ENCODE measurements around the gene ADGRF3.
"Not testable (repeated sequence)": the region's sequence is repeated elsewhere in the genome, so short reads cannot be mapped to it uniquely, and the experiment has no call there.

Gene ADGRF3

DNA sequence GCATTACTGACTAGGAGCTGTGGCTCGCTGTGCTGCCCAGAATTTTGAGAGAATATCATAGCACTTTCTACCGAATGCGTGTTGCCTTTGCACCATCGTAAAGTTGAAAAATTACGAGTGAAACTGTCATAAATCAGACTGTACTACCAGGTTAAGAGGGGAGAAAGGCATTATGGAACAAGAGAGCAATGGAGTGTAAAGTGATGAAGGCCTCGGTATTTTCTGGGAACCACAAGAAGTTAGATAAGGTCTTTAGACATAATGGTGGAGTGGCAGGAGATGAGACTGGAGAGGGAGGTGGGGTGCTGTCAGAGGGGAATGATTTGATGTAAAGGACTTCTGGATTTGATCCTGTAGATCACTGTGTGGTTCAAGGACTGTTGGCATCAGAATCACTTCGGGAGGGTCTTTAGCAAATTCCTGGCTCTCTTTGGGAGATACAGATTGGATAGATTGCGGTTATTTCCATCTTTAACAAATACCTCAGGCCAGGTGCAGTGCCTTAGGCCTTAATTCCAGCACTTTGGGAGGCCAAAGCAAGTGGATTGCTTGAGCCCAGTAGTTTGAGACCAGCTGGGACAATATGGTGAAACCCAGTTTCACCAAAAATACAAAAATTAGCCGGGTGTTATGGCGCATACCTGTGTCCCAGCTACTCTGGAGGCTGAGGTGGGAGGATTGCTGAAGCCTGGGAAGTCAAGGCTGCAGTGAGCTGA lies 4.9 kb upstream of the ADGRF3 start:
- DNase-seq: no peak

DNA sequence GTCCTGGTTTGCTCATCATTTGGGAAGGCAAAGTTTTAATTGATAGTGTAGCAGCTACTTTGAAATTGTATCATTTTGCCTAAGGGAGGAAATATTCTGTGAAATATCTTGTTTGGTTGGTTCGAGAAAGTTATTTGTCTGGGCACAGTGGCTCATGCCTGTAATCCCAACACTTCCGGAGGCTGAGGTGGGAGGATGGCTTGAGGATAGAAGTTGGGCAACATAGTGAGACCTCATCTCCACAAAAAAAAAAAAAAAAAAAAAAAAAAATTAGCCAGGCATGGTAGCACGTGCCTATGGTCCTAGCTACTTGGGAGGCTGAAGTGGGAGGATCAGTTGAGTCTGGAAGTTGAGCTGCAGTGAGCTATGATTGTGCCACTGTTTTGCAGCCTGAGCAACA lies 3.1 kb upstream of the ADGRF3 start:
- DNase-seq: no peak

DNA sequence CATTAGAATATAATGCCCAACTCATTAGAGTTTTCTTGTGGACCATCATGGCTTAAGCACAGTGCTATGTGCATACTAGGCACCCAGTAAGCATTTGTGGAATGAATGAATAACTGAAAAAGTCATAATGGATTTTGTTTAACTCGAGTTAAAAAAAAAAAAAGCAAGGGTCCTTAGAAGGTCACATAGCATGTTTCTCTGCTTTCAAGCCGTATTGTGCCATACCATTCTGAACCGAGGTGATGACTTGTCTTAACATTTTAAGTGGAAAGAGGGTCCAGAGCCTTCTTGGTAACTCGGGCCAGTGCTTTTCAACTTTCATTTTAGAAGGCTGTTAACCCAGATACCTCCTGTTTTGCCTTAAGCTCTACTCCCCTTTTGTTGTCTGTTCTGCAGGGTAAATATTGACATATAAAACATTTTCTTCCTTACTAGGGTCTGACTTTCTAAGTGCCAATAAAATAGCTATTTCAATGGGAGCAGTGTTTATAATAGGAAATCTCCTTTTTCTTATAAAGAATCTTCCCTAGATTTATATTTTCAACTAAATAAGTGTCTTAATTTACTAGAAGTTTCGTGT lies 787 bp upstream of the ADGRF3 start:
- DNase-seq: no peak

DNA sequence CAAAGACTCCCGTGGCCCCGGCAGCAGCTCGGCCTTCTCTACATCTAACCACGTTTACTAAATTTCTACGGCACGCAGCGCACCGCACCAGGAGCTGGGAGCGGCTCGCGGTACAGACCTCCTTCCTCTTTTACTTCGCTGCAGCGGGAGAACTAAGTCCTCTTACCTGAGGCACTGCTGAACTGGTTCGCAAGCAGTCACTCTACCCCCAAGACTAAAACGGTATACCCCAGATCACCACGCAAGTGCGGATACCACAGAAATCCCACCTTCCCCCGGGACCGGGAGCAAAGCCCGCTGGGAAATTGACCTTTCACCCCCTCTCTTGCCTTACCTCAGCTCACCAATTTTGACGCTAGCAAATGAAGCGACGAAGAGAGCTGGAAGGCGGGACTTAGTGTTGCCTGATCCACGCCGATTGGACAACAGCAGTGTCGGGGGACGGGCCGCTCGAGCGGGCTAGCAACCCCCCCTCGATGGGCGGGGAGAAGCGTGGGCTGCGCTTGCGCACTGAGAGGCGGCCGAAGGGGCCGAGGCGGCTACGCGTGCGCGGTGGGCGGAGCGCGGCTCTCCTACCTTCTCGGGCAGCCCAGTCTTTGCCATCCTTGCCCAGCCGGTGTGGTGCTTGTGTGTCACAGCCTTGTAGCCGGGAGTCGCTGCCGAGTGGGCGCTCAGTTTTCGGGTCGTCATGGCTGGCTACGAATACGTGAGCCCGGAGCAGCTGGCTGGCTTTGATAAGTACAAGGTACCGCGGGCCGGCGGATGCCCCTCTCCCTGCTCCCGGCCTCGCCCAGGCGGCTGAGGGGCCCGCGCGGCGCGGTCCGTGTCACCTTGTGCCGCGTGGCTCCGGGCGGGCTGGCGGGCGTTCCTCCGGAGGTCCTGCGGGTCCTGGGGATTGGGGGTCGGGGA lies 790 bp downstream of the ADGRF3 start, which contains the start of gene SELENOI:
SELENOI (plus strand) TSS at position 599 of the 909 bp plus-strand sequence; CDS start at position 689, 90 bp downstream.
- DNase-seq: peak; percentile 99

DNA sequence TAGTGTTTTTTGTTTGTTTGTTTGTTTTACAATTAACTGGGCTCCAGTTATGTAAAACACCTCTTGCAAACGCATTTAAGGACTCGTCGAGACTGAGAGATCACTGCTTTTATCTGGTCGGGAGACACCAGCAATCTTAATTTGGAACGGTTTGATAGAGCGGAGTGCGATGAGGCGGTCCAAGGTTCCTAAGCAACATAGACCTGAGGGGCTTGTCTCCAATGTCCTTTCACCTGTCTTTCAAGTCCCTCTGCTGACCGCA lies 1.4 kb downstream of the ADGRF3 start:
- no peak for DNase-seq

DNA sequence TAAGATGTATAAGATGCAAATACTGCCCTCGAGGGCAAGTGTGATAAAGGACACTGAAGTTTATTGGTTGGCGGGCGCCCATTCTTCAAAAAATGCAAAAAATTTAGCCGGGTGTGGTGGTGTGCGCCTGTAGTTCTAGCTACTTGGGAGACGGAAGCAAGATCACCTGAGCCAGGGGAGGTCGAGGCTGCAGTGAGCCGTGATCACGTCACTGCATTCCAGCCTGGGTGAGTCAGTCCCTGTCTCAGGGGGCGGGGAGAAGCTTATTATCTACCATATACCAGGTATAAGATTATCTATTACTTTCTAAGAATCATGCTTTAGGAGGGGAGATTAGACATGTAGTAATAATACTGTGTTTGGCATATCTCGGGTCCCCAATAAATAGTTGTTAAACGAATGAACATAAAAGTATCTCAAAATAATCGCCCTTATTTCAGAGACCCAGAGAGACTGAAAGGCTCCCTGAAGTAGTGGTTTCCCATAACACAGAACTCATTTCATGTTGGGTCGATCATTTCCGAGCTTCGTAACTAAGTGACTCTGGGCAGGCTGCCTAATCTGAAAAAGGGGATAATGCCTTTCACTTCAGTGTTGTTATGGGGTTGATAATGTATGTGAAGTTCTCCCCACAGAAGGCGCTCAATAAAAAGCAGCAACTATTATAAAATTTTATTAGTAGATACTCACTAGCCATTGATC lies 1.9 kb downstream of the ADGRF3 start:
- DNase-seq: peak; percentile 14

DNA sequence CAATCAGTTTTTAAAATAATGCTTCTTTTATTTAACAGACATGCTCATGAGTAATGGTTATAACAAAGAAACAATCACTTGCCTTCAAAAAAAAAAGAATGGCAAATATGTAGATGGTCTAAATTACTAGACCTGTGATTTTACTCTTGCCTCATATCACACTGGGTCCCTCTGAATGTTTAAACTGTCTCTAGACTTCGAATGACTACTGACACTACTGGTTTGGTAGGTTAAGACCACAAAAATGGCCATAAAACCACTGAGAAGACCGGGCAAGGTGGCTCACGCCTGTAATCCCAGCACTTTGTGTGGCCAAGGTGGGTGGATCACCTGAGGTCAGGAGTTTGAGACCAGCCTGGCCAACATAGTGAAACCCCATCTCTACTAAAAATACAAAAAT lies 5.8 kb downstream of the ADGRF3 start:
- DNase-seq: no peak

DNA sequence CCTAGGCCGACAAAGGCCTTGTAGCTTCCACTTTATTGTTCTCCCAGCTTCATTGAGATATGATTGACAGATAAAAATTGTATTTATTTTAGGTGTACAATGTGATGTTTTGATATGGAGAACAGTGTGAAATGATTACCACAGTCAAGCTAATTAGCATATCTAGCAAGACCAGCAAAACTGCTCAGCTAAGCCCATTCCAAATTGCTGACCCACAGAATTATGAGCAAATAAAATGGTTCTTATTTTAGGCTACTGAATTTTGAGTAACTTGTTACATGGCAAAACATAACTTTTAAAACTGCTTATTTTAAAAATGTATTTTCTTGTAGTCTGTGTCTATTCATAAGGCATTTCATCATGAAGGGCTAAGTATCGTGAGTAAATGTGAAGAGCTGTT lies 9.3 kb downstream of the ADGRF3 start:
- no peak for DNase-seq

DNA sequence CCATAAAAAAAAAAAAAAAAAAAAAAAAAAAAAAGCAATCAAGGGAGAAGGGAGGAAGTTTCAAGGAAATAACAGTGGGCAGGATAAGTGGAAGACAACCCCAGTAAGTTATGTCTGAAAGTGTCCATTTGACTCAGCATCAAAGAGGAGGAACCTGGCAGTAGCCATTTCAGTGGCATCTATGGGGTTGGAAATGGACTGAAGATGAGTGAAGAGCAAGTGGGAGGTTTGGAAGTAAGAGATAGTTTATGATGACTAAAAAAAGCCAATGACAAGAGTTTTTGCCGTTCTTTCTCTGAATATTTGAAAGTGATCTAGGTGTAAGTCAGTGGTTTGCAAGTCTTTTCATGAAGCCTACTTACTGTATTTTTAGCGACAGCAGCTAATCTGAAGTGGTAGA lies 9.9 kb downstream of the ADGRF3 start:
- DNase-seq: no peak

DNA sequence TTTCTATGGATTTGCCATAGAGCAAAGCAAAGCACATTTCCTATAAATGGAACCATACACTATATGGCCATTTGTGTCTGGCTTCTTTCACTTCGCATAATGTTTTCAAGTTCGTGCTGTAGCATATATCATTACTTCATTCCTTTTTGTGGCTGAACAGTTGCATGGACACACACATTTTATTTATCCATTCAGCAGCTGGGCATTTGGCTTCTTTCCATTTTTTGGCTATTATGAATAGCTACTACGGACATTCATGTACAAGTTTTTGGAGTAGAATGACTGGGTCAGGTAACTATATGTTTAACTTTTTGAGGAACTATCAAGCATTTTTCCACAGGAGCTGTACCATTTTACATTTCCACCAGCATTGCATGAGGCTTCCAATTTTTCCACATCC lies 11.4 kb downstream of the ADGRF3 start:
- DNase-seq: no peak

DNA sequence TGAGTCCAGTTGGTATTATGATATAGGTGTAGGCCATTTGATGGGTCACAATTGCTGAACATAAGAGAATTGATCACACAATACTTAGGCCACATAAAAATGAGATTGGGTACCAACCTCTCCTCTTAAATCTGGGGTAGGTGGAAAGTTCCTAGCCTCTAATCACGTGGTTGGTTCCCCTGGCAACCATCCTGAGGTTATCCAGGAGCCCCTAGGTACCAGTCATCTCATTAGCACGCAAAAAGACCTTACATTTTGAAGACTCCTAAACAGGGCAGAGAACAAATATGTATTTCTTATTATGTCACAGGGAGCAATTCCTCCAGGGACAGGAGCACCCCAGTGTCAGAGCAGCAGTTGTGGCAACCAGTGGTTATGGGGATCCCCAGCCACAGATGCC lies 13.3 kb downstream of the ADGRF3 start:
- DNase-seq: no peak

DNA sequence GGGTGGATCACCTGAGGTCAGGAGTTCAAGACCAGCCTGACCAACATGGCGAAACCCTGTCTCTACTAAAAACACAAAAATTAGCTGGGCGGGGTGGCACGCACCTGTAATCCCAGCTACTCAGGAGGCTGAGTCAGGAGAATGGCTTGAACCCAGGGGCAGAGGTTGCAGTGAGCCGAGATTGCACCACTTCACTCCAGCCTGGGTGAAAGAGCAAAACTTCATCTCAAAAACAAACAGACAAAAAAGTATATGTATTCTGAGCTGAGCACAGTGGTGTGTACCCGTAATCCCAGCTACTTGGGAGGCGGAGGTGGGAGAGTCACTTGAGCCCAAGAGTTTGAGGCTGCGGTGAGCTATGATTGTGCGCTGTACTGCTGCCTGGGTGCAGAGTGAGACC lies 15.3 kb downstream of the ADGRF3 start:
- not testable (repeated sequence) for DNase-seq

DNA sequence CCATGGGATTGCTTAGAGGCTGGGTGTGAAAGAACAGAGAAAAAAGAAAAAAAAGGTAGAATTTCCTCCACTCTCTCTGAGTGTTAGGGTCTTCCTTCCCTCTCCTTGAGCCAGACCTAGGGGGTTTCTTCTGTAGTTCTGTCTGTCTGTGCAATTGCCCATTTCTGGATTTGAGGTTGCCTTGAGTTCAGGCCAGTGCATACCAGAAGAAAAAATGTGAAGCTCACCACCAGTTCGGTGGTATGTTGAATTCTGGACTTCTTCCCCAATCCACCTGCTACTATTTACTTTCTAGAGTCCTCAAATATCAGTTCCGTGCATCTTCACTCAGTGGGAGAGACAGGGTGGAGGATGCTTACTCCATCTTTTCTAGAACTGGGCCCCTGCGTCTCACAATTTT lies 16.0 kb downstream of the ADGRF3 start:
- DNase-seq: no peak

DNA sequence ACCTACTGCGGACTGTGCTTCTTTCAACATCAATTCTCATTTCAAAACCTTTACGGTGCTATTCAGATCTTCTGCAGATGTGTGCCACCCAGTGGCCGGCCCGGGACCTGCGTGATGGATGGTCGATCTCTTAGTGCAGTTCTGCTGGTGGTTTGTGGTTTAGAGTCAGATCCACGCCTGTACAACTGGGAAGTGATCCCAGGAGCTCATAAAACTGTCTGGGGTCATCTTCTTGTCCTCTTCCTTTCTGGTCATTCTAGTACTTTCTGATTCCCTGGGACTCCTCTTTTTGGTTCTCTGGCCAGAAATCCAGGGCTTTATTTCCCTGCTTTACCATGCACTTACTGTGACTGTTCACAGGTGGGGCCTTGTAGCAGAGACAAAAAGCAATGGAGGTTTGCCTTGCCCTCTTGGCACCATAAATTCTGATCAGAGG lies 16.5 kb downstream of the ADGRF3 start:
- peak; percentile 60 for DNase-seq

DNA sequence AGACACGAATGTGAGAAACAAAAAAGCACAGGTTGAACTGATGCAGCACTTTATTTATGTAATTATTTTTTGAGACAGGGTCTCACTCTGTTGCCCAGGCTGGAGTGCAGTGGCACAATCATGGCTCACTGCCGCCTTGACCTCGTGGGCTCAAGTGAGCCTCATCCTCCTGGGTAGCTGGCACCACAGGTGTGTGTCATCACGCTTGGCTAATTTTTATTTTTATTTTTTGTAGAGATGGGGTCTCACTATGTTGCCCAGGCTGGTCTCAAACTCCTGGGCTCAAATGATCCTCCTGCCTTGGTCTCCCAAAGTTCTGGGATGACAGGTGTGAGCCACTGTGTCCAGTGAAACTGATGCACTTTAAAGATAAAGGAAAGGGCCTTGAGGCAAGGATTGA lies 17.5 kb downstream of the ADGRF3 start:
- DNase-seq: not testable (repeated sequence)

DNA sequence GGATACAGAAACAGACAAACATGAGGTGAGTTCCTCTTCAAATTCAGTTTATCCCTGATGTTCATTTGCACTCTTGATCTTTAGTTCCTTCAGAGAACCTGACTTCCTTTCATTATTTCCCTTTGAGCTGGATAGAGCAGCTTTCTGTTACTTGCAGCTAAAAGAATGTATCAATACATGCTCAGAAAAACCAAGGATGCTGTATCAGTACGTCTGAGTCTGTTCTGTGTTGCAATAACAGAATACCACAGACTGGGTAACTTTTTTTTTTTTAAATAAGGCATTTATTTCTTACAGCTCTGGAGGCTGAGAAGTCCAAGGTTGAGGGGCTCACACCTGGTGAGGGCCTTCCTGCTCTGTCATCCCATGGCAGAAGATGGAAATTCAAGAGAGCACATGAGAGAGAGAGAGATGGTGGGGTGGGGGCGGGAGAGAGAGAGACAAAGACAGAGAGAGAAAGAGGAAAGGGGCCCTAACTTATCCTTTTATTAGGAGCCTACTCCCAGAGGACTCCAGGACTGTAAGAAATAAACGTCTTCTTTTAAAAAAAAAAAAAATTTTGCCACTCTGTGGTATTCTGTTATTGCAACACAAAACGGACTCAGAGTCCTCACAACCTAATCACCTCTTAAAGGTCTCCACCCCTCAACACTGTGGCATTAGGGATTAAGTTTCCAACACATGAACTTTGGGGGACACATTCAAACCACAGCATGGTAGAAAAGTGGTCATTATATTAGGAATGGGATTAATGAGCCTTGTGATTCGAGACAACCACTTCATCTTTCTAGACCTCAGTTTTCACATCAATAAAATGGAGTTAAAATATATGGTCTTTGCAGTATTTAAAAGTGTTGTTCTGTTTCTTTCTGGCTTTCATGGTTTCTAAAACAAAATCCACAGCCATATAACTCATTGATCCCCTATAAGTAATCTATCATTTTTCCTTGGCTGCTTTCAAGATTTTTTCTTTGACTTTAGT lies 19.0 kb downstream of the ADGRF3 start:
- DNase-seq: no peak

DNA sequence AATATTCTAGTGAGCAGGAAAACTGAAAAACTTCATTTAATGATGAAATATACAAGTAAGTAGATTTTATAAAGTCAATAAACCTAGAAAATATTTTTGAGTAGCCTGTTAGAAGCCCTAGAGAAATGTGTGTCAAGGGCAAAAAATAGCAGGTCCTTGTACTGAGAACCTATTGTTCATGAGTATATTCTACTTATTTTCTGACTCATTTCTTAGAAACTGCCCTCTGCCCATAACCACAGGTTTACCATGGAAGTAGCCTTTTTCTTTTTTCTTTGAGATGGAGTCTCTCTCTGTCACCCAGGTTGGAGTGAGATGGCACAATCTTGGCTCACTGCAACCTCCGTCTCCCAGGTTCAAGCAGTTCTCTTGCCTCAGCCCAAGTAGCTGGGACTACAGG lies 20.1 kb downstream of the ADGRF3 start:
- DNase-seq: no peak

DNA sequence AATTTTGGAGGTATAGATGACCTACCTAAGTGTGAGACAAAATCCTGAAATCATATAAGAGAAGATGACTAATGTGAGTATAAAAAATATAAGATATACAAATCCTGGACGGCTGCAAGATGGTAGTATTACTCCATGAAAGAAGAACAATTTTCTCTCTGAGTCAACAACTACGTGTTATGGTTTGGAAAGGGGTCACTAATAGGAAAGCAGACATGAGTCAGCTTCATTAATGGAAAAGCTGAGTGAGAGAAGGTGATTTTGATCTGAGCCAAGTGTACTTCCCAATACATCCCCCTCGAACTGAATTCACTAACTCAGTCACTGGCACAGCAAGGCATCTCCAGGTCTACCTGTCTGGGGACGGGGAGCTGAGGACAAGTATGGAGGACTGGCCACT lies 20.7 kb downstream of the ADGRF3 start:
- no peak for DNase-seq

DNA sequence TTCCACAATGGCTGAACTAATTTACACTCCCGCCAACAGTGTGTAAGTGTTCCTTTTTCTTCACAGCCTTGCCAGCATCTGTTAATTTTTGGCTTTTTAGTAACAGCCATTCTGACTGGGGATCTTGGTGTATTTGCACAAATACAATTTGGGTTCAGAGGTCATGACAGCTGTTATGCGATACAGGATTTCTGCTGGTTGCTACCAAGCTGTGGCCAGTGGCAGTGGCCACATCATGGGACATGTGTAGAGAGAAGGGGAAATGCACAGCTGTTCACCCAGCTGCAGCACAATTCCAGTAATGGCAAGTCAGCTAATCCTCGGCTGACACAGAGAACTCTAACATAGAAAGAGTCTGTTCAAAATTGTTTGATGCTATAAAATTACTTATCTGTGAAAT lies 21.7 kb downstream of the ADGRF3 start:
- DNase-seq: no peak

DNA sequence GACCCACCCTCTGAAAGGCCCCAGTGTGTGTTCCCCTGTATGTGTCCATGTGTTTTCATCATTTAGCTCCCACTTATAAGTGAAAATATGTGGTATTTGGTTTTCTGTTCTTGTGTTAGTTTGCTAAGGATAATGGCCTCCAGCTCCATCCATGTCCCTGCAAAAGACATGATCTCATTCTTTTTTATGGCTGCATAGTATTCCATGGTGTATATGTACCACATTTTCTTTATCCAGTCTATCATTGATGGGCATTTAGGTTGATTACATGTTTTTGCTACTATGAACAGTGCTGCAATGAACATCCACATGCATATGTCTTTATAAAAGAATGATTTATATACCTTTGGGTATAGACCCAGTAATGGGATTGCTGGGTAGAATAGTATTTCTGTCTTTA lies 22.1 kb downstream of the ADGRF3 start:
- not testable (repeated sequence) for DNase-seq

DNA sequence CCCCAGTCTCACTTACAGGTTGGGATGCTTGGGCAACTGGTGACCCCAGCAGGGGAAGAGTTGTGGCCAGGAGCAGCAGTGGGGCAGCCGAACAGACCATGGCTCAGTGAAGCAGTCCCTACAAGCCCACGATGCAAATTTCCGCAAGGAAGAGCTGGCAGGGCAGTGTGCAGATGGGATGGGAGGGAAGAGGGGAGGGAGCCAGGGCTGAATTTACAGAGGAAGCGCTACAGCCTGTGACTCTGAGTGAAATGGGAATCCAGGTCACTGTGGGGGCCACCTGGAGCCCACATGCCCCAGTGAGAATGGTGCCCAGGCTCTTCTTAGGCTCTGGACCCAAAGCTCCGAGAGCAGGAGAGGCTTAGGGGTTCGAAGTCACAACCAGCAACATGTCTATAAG lies 27.6 kb downstream of the ADGRF3 start:
- no peak for DNase-seq
